OCI-LY1 (cell line): ENCODE results near the gene SORBS1.

Experiments used
- H2AFZ ChIP-seq: fragments of 200-600 bp; sonication (generic), shearing (Covaris generic); 2 replicates; pipeline ENCODE4 v1.6.0; 2014; ENCODE audit warnings: antibody characterized with exemption, mild to moderate bottlenecking, low read length
- H3F3A ChIP-seq: fragments of 200-600 bp; sonication (generic), shearing (Covaris generic); 2 replicates; pipeline ENCODE4 v1.6.0; 2014; ENCODE audit warnings: mild to moderate bottlenecking, antibody characterized with exemption, low read length, moderate library complexity; ENCODE audit not compliant: insufficient read depth
- H3K27ac ChIP-seq: fragments of 200-600 bp; sonication (generic); 2 replicates; pipeline ENCODE4 v1.5.1; 2014; ENCODE audit warnings: low read length, mixed run types, mild to moderate bottlenecking, low read depth; ENCODE audit not compliant: poor library complexity, severe bottlenecking
- H3K27me3 ChIP-seq: fragments of 200-600 bp; sonication (generic); 2 replicates; pipeline ENCODE4 v1.6.0; 2014; ENCODE audit warnings: antibody characterized with exemption, mild to moderate bottlenecking, low read length, moderate library complexity; ENCODE audit not compliant: insufficient read depth
- H3K36me3 ChIP-seq: fragments of 200-600 bp; sonication (generic); 2 replicates; pipeline ENCODE4 v1.6.1; 2014; ENCODE audit warnings: mild to moderate bottlenecking, antibody characterized with exemption, low read length, moderate library complexity, mixed read lengths; ENCODE audit not compliant: insufficient read depth
- H3K4me1 ChIP-seq: fragments of 200-600 bp; sonication (generic); 2 replicates; pipeline ENCODE4 v1.5.1; 2014; ENCODE audit warnings: mild to moderate bottlenecking, low read length, moderate library complexity; ENCODE audit not compliant: insufficient read depth, severe bottlenecking
- H3K4me2 ChIP-seq: fragments of 200-600 bp; sonication (generic), shearing (Covaris generic); 2 replicates; pipeline ENCODE4 v1.6.1; 2014; ENCODE audit warnings: low read length
- H3K4me3 ChIP-seq: fragments of 200-600 bp; sonication (generic); 2 replicates; pipeline ENCODE4 v1.5.1; 2014; ENCODE audit warnings: low read length, low read depth, mild to moderate bottlenecking, mixed read lengths; ENCODE audit not compliant: poor library complexity, severe bottlenecking
- H3K79me2 ChIP-seq: fragments of 200-600 bp; shearing (Covaris generic); 2 replicates; pipeline ENCODE4 v1.6.1; 2016; ENCODE audit warnings: mixed run types, low read length, mixed read lengths; ENCODE audit not compliant: insufficient read depth
- H3K9ac ChIP-seq: fragments of 200-600 bp; sonication (generic), shearing (Covaris generic); 2 replicates; pipeline ENCODE4 v1.6.1; 2014; ENCODE audit warnings: mild to moderate bottlenecking, low read length, mixed read lengths
- H3K9me2 ChIP-seq: fragments of 200-600 bp; sonication (generic), shearing (Covaris generic); 2 replicates; pipeline ENCODE4 v1.6.1; 2014; ENCODE audit warnings: low read depth, mild to moderate bottlenecking, low read length, mixed read lengths
- H3K9me3 ChIP-seq: fragments of 200-600 bp; shearing (Covaris generic); 2 replicates; pipeline ENCODE4 v1.6.1; 2014; ENCODE audit warnings: low read length, mixed read lengths
- H4K20me1 ChIP-seq: fragments of 200-600 bp; sonication (generic), shearing (Covaris generic); 2 replicates; pipeline ENCODE4 v1.6.0; 2016; ENCODE audit warnings: mild to moderate bottlenecking, low read length; ENCODE audit not compliant: insufficient read depth
- CTCF ChIP-seq: fragments of 200-600 bp; sonication (generic), shearing (Covaris generic); IDR thresholded peaks from 2 replicates; pipeline ENCODE4 v1.5.1; 2017; ENCODE audit warnings: mild to moderate bottlenecking, antibody characterized with exemption, low read length, moderate library complexity, mixed read lengths
- EZH2 ChIP-seq: fragments of 200-600 bp; sonication (generic), shearing (Covaris generic); IDR thresholded peaks from 2 replicates; pipeline ENCODE4 v1.8.0; 2017; ENCODE audit warnings: borderline replicate concordance, mixed run types, mild to moderate bottlenecking, antibody characterized with exemption, low read length, moderate library complexity, mixed read lengths

SORBS1 gene

DNA sequence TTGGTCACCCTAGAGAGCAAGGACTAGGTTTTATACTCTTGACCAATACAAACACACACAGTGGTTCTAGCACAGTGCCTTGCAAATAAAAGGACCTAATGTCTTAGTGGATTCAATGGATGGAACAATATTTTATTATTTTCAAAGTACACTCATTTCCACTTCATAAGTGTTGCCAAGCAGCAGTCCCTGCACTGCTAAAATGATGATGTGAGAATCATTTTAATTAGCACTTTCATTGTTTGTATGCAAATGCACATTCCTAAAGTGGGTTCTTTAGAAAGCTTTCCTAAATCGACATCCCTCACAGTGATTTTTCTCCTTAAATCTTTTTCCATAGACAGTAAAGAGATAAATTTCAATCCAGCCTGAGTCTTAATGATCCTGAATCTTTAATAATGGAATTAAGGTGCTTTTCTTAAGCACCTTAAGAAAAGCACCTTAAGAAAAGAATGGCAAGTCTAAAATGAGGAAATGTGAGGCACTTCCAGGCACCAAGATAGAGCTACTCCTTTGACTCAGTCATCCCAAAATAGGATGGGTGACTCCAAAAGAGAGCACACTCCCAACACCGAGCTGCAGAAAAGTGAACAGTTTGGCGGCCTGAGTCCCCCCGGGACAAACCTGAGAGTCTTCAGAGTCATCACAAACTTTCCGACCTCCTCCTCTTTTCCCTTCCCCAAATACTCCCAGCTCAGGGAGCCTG is 84.5 kb downstream of the SORBS1 start:
- H3K9ac ChIP-seq: no peak overlapping the region
- H3K4me2 ChIP-seq: no peak overlapping the region
- H3F3A ChIP-seq: no peaks in the 10 kb centered on the region
- H3K27ac ChIP-seq: no peak overlapping the region
- no peaks in the 10 kb centered on the region for H3K27me3 ChIP-seq
- no peaks in the 10 kb centered on the region for H3K4me1 ChIP-seq
- no peaks in the 10 kb centered on the region for H4K20me1 ChIP-seq
- no peaks in the 10 kb centered on the region for H3K79me2 ChIP-seq
- H2AFZ ChIP-seq: no peak overlapping the region
- H3K4me3 ChIP-seq: no peak overlapping the region
- no peak for TF ChIP-seq CTCF
- TF ChIP-seq EZH2: no peak
- no peaks in the 10 kb centered on the region for H3K9me2 ChIP-seq
- no peaks in the 10 kb centered on the region for H3K36me3 ChIP-seq
- no peaks in the 10 kb centered on the region for H3K9me3 ChIP-seq

- H3F3A ChIP-seq: no peaks in the 10 kb centered on the region
- H2AFZ ChIP-seq: no peak overlapping the region
- H3K27ac ChIP-seq: no peak overlapping the region
- H3K9ac ChIP-seq: no peak overlapping the region
- H4K20me1 ChIP-seq: no peaks in the 10 kb centered on the region
- H3K9me3 ChIP-seq: no peaks in the 10 kb centered on the region
- H3K4me2 ChIP-seq: no peak overlapping the region
- H3K27me3 ChIP-seq: no peaks in the 10 kb centered on the region
- no peaks in the 10 kb centered on the region for H3K9me2 ChIP-seq
- TF ChIP-seq CTCF (no peak), EZH2 (no peak)
- H3K4me3 ChIP-seq: no peak overlapping the region
- H3K79me2 ChIP-seq: no peaks in the 10 kb centered on the region
- H3K36me3 ChIP-seq: no peaks in the 10 kb centered on the region
- no peaks in the 10 kb centered on the region for H3K4me1 ChIP-seq
Observed at GRCh38 chr10:95475827-95476468, 85.2 kb downstream of the SORBS1 start.

DNA sequence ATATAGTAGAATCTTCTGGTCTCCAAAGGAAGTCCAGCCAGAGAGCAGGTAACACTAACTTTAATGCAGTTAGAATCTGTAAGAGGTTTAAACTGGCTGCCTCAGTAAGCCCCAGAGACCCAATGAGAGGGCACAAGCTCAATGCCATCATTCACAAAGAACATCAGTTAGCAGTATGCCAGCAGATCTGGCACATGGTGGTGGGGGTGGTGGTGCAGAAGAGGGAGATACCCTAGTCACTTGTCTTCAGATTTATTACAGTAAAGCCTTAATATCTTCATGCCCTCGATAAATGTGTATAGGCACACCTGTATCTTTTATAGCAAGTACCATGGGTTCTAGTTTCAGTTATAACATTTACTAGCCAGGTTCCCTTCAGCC is 86.2 kb downstream of the SORBS1 start:
- Histone ChIP-seq H3K27me3 (no peaks in the 10 kb centered on the region), H3K36me3 (no peaks in the 10 kb centered on the region), H3K27ac (no peak overlapping the region), H2AFZ (no peak overlapping the region), H3K4me1 (no peaks in the 10 kb centered on the region), H3K79me2 (no peaks in the 10 kb centered on the region), H4K20me1 (no peaks in the 10 kb centered on the region), H3K9ac (no peak overlapping the region), H3K4me3 (no peak overlapping the region), H3K9me2 (no peaks in the 10 kb centered on the region), H3K4me2 (no peak overlapping the region), H3K9me3 (no peaks in the 10 kb centered on the region), H3F3A (no peaks in the 10 kb centered on the region)
- no peak for TF ChIP-seq CTCF
- TF ChIP-seq EZH2: no peak
